ENCODE results near the gene CFAP221. TPM values are rescaled to one million over a fixed set of nuclear protein-coding genes. Genes with fewer than 3 reads are reported as not detected.

The CFAP221 gene
- total and polyA plus RNA-seq, 10 of the 15 experiments (the other 5 are each of a cell fraction or from before 2014, with no cell fraction given), result not detected

DNA sequence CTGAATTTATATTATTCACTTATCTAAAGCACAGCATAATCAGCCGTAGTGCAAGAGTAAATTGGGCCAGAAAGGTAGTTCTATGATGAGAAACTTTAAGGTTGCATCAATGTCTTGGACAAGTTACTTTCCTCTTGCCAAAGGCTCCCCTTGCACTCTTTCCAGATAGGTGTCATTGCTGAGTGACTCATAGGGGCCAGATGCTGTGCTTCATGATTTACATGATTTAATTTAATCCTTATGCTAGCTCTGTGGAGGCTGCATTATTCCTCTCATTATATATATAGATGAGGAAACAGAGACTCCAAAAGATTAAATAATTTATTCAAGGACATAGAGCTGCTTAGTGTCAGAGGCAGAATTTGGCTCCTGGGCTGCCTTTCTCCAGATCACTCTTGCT lies 5.0 kb downstream of the CFAP221 start:
- FAIRE-seq, result no peak
- no peak for TF ChIP-seq RB1 (IDR thresholded peaks at IDR 0.05; ENCODE audit: borderline replicate concordance)
- no peak for TF ChIP-seq ZNF217 (IDR thresholded peaks at IDR 0.05)
- TF ChIP-seq, protein P1, sequence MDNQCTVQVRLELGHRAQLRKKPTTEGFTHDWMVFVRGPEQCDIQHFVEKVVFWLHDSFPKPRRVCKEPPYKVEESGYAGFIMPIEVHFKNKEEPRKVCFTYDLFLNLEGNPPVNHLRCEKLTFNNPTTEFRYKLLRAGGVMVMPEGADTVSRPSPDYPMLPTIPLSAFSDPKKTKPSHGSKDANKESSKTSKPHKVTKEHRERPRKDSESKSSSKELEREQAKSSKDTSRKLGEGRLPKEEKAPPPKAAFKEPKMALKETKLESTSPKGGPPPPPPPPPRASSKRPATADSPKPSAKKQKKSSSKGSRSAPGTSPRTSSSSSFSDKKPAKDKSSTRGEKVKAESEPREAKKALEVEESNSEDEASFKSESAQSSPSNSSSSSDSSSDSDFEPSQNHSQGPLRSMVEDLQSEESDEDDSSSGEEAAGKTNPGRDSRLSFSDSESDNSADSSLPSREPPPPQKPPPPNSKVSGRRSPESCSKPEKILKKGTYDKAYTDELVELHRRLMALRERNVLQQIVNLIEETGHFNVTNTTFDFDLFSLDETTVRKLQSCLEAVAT (IDR thresholded peaks at IDR 0.05), result no peak
- POLR2A ChIA-PET, result no interaction called here
- no TSS peak for BruUV-seq (replicated peaks)
- SMC1A ChIA-PET (ENCODE audit: uncharacterized antibody, unreplicated experiment), result no interaction called here
- in situ Hi-C loops (cut with MboI), result no loop called here
- Histone ChIP-seq H3K4me2 (ENCODE audit: control insufficient read depth, insufficient read depth) (no peak overlapping the region), H3K79me2 (ENCODE audit: control insufficient read depth, insufficient read depth, low read length) (no peaks in the 10 kb centered on the region), H3K4me1 (ENCODE audit: control insufficient read depth, insufficient read depth, low read length) (no peaks in the 10 kb centered on the region; the same call in 1 of the 2 replicates), H4K20me1 (ENCODE audit: control insufficient read depth, insufficient read depth) (no peaks in the 10 kb centered on the region), H3K9me3 (replicated peaks; ENCODE audit: control insufficient read depth, insufficient read depth, low read length) (no peaks in the 10 kb centered on the region), H3K4me3 (no peak overlapping the region), H2AFZ (ENCODE audit: control insufficient read depth, low read depth, low read length) (no peak overlapping the region), H3K27me3 (replicated peaks in 1 of 2; ENCODE audit: control insufficient read depth in 2 of 2, insufficient read depth in 2 of 2, low read length in 1 of 2) (no peaks in the 10 kb centered on the region; a peak in 2 of 4 replicates), H3K36me3 (ENCODE audit: control insufficient read depth in 2 of 2, insufficient read depth in 2 of 2, low read length in 1 of 2) (no peaks in the 10 kb centered on the region), H3K9ac (ENCODE audit: control insufficient read depth, insufficient read depth, low read length) (no peak overlapping the region), H3K27ac (ENCODE audit: control insufficient read depth, insufficient read depth) (no peak overlapping the region)
- intact Hi-C loops (cut with micrococcal nuclease; ENCODE audit: unreplicated experiment), result no loop called here
- no peak for ATAC-seq
- WGBS (ENCODE audit: insufficient coverage, insufficient replicate concordance, low lambda C conversion rate, missing lambda C conversion rate), result 0% methylated on average over 1 of the region's 1 CpG
- CTCF ChIA-PET, result interaction anchor here (1.5 to 1.7 kb wide), 2 partner anchors 12 to 21 kb away, joined by 3 to 6 read pairs; no protein-coding TSS in a partner anchor
- RAD21 ChIA-PET (ENCODE audit: unreplicated experiment), result no interaction called here
- no peak for DNase-seq (ENCODE audit: low read depth, low spot score)

DNA sequence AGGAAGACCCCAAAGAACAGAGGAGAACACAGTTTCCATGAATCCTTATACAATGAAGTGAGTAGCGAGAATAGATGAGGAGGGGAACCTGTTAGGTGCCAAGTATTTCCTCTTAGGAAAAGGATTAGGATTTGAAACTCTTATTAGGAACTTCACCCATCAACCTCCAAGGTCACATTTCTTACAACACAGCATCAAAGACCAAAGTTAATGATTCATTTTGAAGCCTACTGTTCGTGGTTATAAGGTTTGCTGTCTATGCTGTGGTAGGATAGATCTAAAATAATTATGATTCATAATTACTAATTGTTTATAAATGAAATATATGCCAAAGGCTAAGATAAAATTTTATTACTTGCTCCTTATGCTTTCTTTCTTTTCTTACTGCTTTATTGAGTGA lies 6.1 kb downstream of the CFAP221 start:
- no peak overlapping the region for H3K27ac ChIP-seq (ENCODE audit: control insufficient read depth, insufficient read depth)
- POLR2A ChIA-PET, result no interaction called here
- CTCF ChIA-PET, result no interaction called here
- no peak for ATAC-seq
- H4K20me1 ChIP-seq (ENCODE audit: control insufficient read depth, insufficient read depth), result no peaks in the 10 kb centered on the region
- WGBS (ENCODE audit: insufficient coverage, insufficient replicate concordance, low lambda C conversion rate, missing lambda C conversion rate), result 12% methylated on average over 2 of the region's 2 CpGs
- RAD21 ChIA-PET (ENCODE audit: unreplicated experiment), result no interaction called here
- no TSS peak for BruUV-seq (replicated peaks)
- DNase-seq (ENCODE audit: low read depth, low spot score), result no peak
- H2AFZ ChIP-seq (ENCODE audit: control insufficient read depth, low read depth, low read length), result no peak overlapping the region
- in situ Hi-C loops (cut with MboI) (no loop called here), intact Hi-C loops (cut with micrococcal nuclease; ENCODE audit: unreplicated experiment) (no loop called here)
- no peaks in the 10 kb centered on the region for H3K9me3 ChIP-seq (replicated peaks; ENCODE audit: control insufficient read depth, insufficient read depth, low read length)
- no peak overlapping the region for H3K4me3 ChIP-seq
- no peak overlapping the region for H3K4me2 ChIP-seq (ENCODE audit: control insufficient read depth, insufficient read depth)
- no peaks in the 10 kb centered on the region for H3K79me2 ChIP-seq (ENCODE audit: control insufficient read depth, insufficient read depth, low read length)
- H3K9ac ChIP-seq (ENCODE audit: control insufficient read depth, insufficient read depth, low read length), result no peak overlapping the region
- FAIRE-seq, result no peak
- no peaks in the 10 kb centered on the region; a peak in 2 of 4 replicates for H3K27me3 ChIP-seq (replicated peaks in 1 of 2; ENCODE audit: control insufficient read depth in 2 of 2, insufficient read depth in 2 of 2, low read length in 1 of 2)
- H3K4me1 ChIP-seq (ENCODE audit: control insufficient read depth, insufficient read depth, low read length), result no peaks in the 10 kb centered on the region; the same call in 1 of the 2 replicates
- H3K36me3 ChIP-seq (ENCODE audit: control insufficient read depth in 2 of 2, insufficient read depth in 2 of 2, low read length in 1 of 2), result no peaks in the 10 kb centered on the region
- SMC1A ChIA-PET (ENCODE audit: uncharacterized antibody, unreplicated experiment), result no interaction called here
- TF ChIP-seq, protein P2, sequence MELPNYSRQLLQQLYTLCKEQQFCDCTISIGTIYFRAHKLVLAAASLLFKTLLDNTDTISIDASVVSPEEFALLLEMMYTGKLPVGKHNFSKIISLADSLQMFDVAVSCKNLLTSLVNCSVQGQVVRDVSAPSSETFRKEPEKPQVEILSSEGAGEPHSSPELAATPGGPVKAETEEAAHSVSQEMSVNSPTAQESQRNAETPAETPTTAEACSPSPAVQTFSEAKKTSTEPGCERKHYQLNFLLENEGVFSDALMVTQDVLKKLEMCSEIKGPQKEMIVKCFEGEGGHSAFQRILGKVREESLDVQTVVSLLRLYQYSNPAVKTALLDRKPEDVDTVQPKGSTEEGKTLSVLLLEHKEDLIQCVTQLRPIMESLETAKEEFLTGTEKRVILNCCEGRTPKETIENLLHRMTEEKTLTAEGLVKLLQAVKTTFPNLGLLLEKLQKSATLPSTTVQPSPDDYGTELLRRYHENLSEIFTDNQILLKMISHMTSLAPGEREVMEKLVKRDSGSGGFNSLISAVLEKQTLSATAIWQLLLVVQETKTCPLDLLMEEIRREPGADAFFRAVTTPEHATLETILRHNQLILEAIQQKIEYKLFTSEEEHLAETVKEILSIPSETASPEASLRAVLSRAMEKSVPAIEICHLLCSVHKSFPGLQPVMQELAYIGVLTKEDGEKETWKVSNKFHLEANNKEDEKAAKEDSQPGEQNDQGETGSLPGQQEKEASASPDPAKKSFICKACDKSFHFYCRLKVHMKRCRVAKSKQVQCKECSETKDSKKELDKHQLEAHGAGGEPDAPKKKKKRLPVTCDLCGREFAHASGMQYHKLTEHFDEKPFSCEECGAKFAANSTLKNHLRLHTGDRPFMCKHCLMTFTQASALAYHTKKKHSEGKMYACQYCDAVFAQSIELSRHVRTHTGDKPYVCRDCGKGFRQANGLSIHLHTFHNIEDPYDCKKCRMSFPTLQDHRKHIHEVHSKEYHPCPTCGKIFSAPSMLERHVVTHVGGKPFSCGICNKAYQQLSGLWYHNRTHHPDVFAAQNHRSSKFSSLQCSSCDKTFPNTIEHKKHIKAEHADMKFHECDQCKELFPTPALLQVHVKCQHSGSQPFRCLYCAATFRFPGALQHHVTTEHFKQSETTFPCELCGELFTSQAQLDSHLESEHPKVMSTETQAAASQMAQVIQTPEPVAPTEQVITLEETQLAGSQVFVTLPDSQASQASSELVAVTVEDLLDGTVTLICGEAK (IDR thresholded peaks at IDR 0.05; ENCODE audit: borderline replicate concordance), result no peak
- TF ChIP-seq MEF2A (IDR thresholded peaks at IDR 0.05; ENCODE audit: insufficient read depth, low read depth, low read length) (no peak), PAX5 (IDR thresholded peaks at IDR 0.05; ENCODE audit: borderline replicate concordance, low read depth, low read length) (no peak), BHLHE40 (IDR thresholded peaks at IDR 0.05; ENCODE audit: borderline replicate concordance in 1 of 2, low read depth in 2 of 2, low read length in 1 of 2) (no peak), ZNF217 (IDR thresholded peaks at IDR 0.05) (no peak), IKZF1 (conservative IDR thresholded peaks at IDR 0.05) (no peak), POU2F2 (IDR thresholded peaks at IDR 0.05; ENCODE audit: borderline replicate concordance, low read depth, low read length) (no peak), MYB (IDR thresholded peaks at IDR 0.05; ENCODE audit: borderline replicate concordance, low read depth, low read length) (no peak), CREM (IDR thresholded peaks at IDR 0.05; ENCODE audit: low read depth) (no peak)
- TF ChIP-seq, protein P3, sequence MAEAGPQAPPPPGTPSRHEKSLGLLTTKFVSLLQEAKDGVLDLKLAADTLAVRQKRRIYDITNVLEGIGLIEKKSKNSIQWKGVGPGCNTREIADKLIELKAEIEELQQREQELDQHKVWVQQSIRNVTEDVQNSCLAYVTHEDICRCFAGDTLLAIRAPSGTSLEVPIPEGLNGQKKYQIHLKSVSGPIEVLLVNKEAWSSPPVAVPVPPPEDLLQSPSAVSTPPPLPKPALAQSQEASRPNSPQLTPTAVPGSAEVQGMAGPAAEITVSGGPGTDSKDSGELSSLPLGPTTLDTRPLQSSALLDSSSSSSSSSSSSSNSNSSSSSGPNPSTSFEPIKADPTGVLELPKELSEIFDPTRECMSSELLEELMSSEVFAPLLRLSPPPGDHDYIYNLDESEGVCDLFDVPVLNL (IDR thresholded peaks at IDR 0.05; ENCODE audit: low read depth, low read length), result no peak
